ENCODE measurements around the gene MYO16.

The MYO16 gene

GRCh38 chr13:109093998-109094397 is 464.6 kb downstream of the MYO16 start:
- DNase-seq (ENCODE audit: insufficient read length, low spot score) (no peak), FAIRE-seq (no peak)
- no peak for TF ChIP-seq POLR2AphosphoS5 (IDR thresholded peaks at IDR 0.05; ENCODE audit: low read depth, low read length)
- TF ChIP-seq SPI1 (IDR thresholded peaks at IDR 0.05; ENCODE audit: low read depth, low read length): no peak
- no peak for TF ChIP-seq PAX5 (IDR thresholded peaks at IDR 0.05; ENCODE audit: insufficient read depth, low read length, severe bottlenecking)
- TF ChIP-seq POU2F2 (IDR thresholded peaks at IDR 0.05; ENCODE audit: low read depth, low read length): no peak
- TF ChIP-seq POLR2A (IDR thresholded peaks at IDR 0.05; ENCODE audit: low read depth, low read length): no peak
- no peak for TF ChIP-seq TAF1 (IDR thresholded peaks at IDR 0.05; ENCODE audit: low read depth, low read length)

- TF ChIP-seq POLR2AphosphoS5 (IDR thresholded peaks at IDR 0.05; ENCODE audit: low read depth, low read length): no peak
- TF ChIP-seq POLR2A (IDR thresholded peaks at IDR 0.05; ENCODE audit: low read depth, low read length): no peak
- TF ChIP-seq SPI1 (IDR thresholded peaks at IDR 0.05; ENCODE audit: low read depth, low read length): no peak
- no peak for TF ChIP-seq TAF1 (IDR thresholded peaks at IDR 0.05; ENCODE audit: low read depth, low read length)
- TF ChIP-seq PAX5 (IDR thresholded peaks at IDR 0.05; ENCODE audit: insufficient read depth, low read length, severe bottlenecking): no peak
- TF ChIP-seq POU2F2 (IDR thresholded peaks at IDR 0.05; ENCODE audit: low read depth, low read length): no peak
- no peak for DNase-seq (ENCODE audit: insufficient read length, low spot score)
- no peak for FAIRE-seq
These were observed 465.7 kb downstream of the MYO16 start for GRCh38 chr13:109095126-109095525.

GRCh38 chr13:109096101-109096500 is 466.7 kb downstream of the MYO16 start:
- DNase-seq (ENCODE audit: insufficient read length, low spot score) (no peak), FAIRE-seq (no peak)
- TF ChIP-seq POLR2A (IDR thresholded peaks at IDR 0.05; ENCODE audit: low read depth, low read length) (no peak), POLR2AphosphoS5 (IDR thresholded peaks at IDR 0.05; ENCODE audit: low read depth, low read length) (no peak), PAX5 (IDR thresholded peaks at IDR 0.05; ENCODE audit: insufficient read depth, low read length, severe bottlenecking) (no peak), TAF1 (IDR thresholded peaks at IDR 0.05; ENCODE audit: low read depth, low read length) (no peak), POU2F2 (IDR thresholded peaks at IDR 0.05; ENCODE audit: low read depth, low read length) (no peak), SPI1 (IDR thresholded peaks at IDR 0.05; ENCODE audit: low read depth, low read length) (no peak)

DNA sequence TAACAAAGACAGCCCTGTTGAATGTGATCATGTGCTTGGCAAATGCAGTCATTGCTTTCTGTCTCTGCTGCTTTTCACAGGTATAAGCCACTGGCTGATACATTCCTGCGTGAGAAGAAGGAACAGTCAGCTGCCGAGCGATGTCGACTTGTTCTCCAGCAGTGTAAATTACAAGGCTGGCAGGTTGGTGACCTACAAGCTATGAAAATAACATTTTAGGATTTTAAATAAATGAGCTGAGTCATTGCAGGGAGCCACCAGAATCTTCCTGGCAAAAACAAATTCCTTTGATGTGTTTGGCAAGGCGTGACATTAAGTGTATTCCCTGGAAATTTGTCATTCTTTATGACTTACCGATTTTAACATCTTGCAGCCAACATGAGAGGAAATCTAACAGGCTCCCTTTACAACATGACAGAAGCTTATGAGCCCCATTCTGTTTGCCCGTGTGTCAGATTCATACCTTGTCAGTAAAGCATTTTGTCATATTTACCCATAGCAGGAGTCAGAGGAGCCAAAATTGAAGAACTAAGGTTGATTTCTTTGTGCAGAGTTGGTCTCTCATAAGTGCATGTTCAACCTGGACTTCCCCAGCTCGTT is 471.4 kb downstream of the MYO16 start:
- FAIRE-seq: no peak

GRCh38 chr13:109101550-109102144 is 472.2 kb downstream of the MYO16 start:
- DNase-seq (ENCODE audit: insufficient read length, low spot score): no peak
- FAIRE-seq: no peak
- no peak for TF ChIP-seq PAX5 (IDR thresholded peaks at IDR 0.05; ENCODE audit: insufficient read depth, low read length, severe bottlenecking)
- TF ChIP-seq TAF1 (IDR thresholded peaks at IDR 0.05; ENCODE audit: low read depth, low read length): no peak
- TF ChIP-seq POLR2A (IDR thresholded peaks at IDR 0.05; ENCODE audit: low read depth, low read length): no peak
- no peak for TF ChIP-seq SPI1 (IDR thresholded peaks at IDR 0.05; ENCODE audit: low read depth, low read length)

More for the DNA sequence above, 471.4 kb downstream of the MYO16 start:
- no peak for DNase-seq (ENCODE audit: insufficient read length, low spot score)
- no peak for TF ChIP-seq POLR2AphosphoS5 (IDR thresholded peaks at IDR 0.05; ENCODE audit: low read depth, low read length)

GRCh38 chr13:109105899-109106298 is 476.5 kb downstream of the MYO16 start:
- DNase-seq (ENCODE audit: insufficient read length, low spot score) (no peak), FAIRE-seq (no peak)
- TF ChIP-seq TAF1 (IDR thresholded peaks at IDR 0.05; ENCODE audit: low read depth, low read length) (no peak), SPI1 (IDR thresholded peaks at IDR 0.05; ENCODE audit: low read depth, low read length) (no peak), POLR2AphosphoS5 (IDR thresholded peaks at IDR 0.05; ENCODE audit: low read depth, low read length) (no peak), POU2F2 (IDR thresholded peaks at IDR 0.05; ENCODE audit: low read depth, low read length) (no peak), POLR2A (IDR thresholded peaks at IDR 0.05; ENCODE audit: low read depth, low read length) (no peak), PAX5 (IDR thresholded peaks at IDR 0.05; ENCODE audit: insufficient read depth, low read length, severe bottlenecking) (no peak)

DNA sequence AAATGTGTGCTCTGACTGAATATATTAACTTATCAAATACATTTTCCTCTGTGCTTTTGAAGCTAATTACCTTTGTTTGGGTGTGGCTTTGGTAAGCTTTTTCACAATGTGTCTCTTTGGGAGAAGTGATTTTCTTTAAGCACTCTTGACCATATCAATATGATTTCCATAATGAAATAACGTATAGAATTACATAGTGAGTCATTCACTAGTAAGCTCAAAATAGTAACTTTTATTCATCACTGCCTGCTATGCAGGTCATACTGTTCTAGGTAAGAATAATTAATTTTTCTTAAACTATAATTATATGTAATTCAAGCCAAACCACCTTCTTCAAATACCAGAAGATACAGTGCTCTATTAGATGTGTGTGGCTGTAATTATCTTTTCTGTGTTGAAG is 480.7 kb downstream of the MYO16 start:
- DNase-seq (ENCODE audit: insufficient read length, low spot score) (no peak), FAIRE-seq (no peak)
- no peak for TF ChIP-seq POU2F2 (IDR thresholded peaks at IDR 0.05; ENCODE audit: low read depth, low read length)
- no peak for TF ChIP-seq POLR2AphosphoS5 (IDR thresholded peaks at IDR 0.05; ENCODE audit: low read depth, low read length)
- no peak for TF ChIP-seq TAF1 (IDR thresholded peaks at IDR 0.05; ENCODE audit: low read depth, low read length)
- no peak for TF ChIP-seq SPI1 (IDR thresholded peaks at IDR 0.05; ENCODE audit: low read depth, low read length)
- TF ChIP-seq POLR2A (IDR thresholded peaks at IDR 0.05; ENCODE audit: low read depth, low read length): no peak
- no peak for TF ChIP-seq PAX5 (IDR thresholded peaks at IDR 0.05; ENCODE audit: insufficient read depth, low read length, severe bottlenecking)

DNA sequence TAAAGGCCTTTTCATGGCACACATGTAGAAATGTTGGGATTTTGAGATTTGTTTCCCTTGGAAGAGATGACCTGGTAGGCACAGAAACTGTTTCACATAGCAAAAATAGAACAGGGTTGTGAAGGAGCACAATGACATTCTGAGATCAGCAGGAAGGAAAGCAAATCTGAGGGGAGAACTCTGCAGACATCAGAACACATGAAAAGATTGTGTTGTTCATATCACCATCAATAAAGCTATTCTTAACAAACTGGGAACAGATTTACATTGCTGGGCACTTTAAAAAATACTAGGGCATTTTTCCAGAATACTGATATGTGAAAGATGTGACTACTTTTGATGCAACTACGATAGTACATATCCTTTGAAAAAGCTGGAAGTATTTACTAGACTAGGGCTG is 481.7 kb downstream of the MYO16 start:
- no peak for FAIRE-seq
- TF ChIP-seq PAX5 (IDR thresholded peaks at IDR 0.05; ENCODE audit: insufficient read depth, low read length, severe bottlenecking) (no peak), POU2F2 (IDR thresholded peaks at IDR 0.05; ENCODE audit: low read depth, low read length) (no peak), POLR2AphosphoS5 (IDR thresholded peaks at IDR 0.05; ENCODE audit: low read depth, low read length) (no peak), POLR2A (IDR thresholded peaks at IDR 0.05; ENCODE audit: low read depth, low read length) (no peak), TAF1 (IDR thresholded peaks at IDR 0.05; ENCODE audit: low read depth, low read length) (no peak), SPI1 (IDR thresholded peaks at IDR 0.05; ENCODE audit: low read depth, low read length) (no peak)

DNA sequence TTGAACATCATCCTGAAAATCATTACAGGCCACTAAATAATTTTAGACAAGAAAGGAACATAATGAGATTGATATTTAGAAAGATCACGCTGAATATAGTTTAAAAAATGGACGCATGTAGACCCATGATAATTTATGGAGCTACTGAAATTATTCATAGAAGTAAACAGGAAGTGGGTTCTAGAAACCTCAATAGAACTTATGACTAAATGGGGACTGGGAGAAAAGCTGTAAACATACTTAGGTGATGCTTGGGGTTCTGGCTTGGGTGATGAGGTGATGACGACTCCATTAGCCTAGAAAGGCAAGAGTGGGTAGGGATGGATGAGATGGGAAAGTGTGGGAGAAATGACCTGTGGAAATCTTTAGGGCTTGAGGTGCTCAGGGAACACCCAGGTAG is 484.0 kb downstream of the MYO16 start:
- no peak for DNase-seq (ENCODE audit: insufficient read length, low spot score)

More for the DNA sequence above, 481.7 kb downstream of the MYO16 start:
- no peak for DNase-seq (ENCODE audit: insufficient read length, low spot score)

DNA sequence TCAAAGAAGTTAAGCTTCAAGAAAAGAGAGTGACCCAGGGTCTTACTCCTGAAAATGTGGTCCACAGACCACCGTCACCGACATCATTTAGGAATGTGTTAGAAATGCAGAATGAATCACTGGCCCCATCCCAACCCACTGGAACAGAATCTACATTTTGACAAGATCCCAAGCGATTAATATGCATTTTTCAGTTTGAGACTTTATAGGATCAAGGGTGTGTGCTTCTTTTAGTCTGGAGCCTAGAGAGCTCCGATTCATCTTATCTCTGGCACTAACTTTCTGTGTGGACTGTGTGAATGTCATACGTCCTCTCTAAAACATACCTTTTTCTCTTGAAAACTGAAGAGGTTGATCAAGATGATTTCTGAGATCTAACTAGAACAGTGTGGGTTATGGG is 484.8 kb downstream of the MYO16 start:
- no peak for FAIRE-seq
- no peak for DNase-seq (ENCODE audit: insufficient read length, low spot score)
- TF ChIP-seq SPI1 (IDR thresholded peaks at IDR 0.05; ENCODE audit: low read depth, low read length) (no peak), TAF1 (IDR thresholded peaks at IDR 0.05; ENCODE audit: low read depth, low read length) (no peak)

More for the DNA sequence above, 484.0 kb downstream of the MYO16 start:
- no peak for TF ChIP-seq TAF1 (IDR thresholded peaks at IDR 0.05; ENCODE audit: low read depth, low read length)
- TF ChIP-seq SPI1 (IDR thresholded peaks at IDR 0.05; ENCODE audit: low read depth, low read length): no peak
- no peak for TF ChIP-seq POLR2A (IDR thresholded peaks at IDR 0.05; ENCODE audit: low read depth, low read length)
- no peak for TF ChIP-seq POLR2AphosphoS5 (IDR thresholded peaks at IDR 0.05; ENCODE audit: low read depth, low read length)
- no peak for FAIRE-seq

Measured in GM12891 (cell line).